Esophagus mucosa (tissue), 1 donor: Measurements from ENCODE around the gene FCGR2B. TPM values are rescaled to one million over a fixed set of nuclear protein-coding genes. Genes with fewer than 3 reads are reported as not detected.
"Not testable (repeated sequence)": the region's sequence is repeated elsewhere in the genome, so short reads cannot be mapped to it uniquely, and the experiment has no call there.

Experiments used
- ATAC-seq: fragments of 200-7000 bp; cut with Tn5 transposase; one replicate; pipeline ENCODE4 v1.9.1; 2020
- total RNA-seq: library from RNA; stranded (reverse); gene quantifications from one replicate; pipeline ENCODE4 v1.2.4, GENCODE V29; 2023
- donor health status: DM: yes; HTN: yes; CAD: no.

Gene FCGR2B
- total RNA-seq, 1 donor from 2014 or later, result 0.80 TPM

DNA sequence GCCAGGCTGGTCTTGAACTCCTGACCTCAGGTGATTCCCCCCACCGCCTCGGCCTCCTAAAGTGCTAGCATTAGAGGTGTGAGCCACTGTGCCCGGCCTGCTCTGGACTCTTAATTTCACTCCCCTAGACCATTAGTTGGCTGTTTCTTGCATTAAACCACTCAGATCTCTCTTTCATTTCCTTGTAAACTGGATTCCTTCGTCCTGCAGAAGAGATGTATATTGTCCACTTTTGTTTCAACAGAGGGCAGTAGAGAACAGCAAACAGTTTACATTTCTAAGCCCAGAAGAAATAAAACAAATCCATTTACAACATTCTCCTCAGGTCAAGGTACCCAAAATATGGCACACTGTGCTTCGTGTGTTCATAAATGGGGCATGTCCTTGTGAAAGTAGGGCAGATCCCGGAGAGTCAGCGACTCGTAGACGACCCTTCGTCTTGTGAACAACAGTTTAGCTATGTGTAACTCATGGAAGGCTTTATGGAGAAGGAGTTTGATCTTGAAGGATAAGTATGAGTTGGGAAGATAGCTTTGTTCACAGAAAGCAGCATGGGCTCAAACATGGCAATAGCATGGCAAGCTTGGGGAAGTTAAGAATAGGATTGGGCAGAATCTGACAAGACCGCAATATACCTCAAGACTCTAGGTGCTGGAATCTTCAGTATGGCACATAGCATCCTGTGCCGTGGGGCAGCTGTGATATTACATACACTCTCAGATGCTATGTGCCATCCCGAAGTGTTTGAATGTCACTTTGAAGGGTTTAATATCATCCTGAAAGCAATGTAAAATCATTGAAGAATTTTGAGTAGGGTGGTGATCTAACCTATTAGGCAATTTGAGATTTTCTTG lies 15.2 kb upstream of the FCGR2B start:
- ATAC-seq, result peak; percentile 58

DNA sequence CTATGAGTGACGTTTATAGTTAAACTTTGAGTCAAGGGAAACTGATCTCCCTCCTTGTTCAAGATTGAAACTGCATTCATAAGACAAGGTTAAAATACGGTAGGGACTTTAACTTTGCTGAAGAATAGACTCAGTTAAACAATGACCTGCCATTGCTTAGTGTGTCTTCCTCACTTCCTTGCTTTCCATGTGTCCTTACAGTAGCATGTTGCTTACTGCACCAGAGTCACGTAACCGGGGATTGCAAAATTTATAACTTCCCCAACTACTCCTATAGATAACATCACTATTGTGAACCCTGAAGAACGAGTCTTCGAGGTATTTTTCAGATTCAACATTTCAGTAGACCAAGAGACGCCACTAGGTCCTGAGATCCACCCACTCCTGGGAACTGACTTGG lies 9.4 kb upstream of the FCGR2B start:
- not testable (repeated sequence) for ATAC-seq

DNA sequence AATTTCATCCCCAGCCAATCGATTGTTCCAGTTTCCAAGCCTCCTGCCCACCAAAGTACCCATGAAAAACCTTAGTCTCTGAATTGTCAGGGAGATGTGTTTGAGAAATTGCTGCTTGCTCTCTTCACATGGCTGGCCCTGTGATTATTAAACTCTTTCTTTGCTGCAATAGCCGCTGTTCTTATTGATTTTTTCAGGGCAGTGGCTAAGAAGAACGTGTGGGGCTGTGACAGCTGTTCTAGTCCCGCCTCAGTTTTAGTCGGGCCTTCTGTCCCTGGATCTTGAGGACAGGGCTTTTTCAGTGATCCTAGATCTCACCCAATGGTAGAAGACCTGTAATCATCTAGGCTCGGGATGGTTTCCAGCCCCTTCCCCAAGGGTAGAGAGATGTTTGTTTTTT lies 9.0 kb upstream of the FCGR2B start:
- ATAC-seq, result not testable (repeated sequence)

DNA sequence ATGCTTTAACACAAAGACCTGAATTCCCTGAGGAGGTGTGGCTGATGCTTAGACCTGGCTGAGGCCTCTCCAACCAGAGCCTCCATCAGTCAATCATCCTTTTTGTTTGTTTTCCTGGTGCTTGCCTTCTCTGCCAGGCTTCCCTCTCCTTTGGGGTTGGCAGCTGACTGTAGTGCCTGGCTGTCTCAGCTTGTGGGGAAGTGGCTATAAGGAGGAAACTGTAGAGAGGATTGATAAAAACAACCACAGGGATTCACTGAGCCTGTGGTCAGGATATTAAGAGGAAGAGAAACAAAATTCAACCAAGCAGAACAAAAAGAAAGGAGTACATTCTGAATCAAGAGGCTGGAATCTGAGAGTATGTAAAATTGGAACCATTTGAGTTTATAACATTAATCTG lies 4.4 kb upstream of the FCGR2B start:
- ATAC-seq, result not testable (repeated sequence)

DNA sequence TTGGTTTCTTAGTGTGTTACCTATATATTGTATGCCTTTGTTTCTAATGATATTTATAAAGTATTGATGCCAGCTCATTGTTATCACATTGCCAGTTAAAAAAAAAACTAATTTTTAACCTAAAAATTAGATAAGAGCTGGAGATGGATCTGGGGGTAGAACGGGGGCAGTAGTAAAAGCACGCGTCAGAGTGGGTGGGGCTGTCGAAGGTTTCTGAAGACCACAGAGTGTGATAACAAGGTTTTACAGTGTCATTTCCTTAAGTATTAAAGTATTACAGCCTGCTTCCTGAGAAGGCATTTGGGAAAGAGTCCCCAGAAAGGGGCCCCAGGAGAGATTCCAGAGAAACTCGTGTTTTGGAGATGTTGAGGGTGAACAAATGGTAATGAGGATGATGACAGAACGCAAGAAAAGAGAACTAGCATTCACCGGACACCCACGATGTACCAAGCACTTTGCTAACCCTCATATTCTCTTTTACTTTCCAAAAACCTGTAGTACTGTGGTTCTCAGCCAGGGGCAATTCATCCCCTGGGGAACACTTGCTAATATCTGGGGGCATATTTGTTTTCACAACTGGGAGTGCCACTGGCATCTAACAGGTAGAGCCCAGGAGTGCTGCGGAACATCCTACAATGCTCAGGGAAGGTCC lies 1.2 kb upstream of the FCGR2B start:
- not testable (repeated sequence) for ATAC-seq

DNA sequence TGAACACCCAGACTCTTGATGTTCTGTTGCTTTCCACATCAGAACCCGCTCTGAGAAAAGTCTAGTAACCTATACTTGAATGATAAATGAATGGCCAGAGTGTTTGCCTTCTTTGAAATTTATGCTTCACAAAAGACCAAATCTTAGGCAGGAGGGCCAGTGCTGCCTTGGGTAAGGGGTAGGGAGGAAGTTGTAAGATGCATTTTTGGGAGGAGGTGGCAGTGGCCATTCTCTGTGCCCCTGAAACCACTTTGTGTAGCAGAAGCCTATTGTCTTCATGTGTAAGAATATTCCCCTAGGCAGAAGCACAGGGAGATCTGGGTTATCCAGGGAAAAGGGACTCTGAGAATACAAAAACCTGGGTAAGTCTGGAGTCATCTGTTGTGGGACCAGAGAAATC lies 626 bp downstream of the FCGR2B start:
- not testable (repeated sequence) for ATAC-seq

DNA sequence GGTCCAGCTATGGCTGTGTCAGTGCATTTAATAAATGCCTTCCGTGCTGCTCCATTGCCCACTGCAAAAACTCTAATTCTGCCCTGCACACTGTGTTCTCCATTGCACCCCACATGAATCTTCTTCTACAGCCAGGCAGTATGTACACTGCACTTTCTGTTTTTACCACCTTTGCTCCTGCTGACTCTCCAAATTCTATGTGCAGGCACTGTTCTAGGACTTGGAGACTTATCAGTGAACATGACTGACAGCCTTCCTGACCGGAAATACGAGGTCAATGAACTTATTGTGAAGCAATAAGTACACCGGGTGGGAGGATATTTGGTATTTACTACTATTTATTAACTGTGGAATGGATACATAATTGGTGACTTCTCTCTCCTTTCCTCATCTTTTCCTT lies 1.7 kb downstream of the FCGR2B start:
- ATAC-seq, result not testable (repeated sequence)

DNA sequence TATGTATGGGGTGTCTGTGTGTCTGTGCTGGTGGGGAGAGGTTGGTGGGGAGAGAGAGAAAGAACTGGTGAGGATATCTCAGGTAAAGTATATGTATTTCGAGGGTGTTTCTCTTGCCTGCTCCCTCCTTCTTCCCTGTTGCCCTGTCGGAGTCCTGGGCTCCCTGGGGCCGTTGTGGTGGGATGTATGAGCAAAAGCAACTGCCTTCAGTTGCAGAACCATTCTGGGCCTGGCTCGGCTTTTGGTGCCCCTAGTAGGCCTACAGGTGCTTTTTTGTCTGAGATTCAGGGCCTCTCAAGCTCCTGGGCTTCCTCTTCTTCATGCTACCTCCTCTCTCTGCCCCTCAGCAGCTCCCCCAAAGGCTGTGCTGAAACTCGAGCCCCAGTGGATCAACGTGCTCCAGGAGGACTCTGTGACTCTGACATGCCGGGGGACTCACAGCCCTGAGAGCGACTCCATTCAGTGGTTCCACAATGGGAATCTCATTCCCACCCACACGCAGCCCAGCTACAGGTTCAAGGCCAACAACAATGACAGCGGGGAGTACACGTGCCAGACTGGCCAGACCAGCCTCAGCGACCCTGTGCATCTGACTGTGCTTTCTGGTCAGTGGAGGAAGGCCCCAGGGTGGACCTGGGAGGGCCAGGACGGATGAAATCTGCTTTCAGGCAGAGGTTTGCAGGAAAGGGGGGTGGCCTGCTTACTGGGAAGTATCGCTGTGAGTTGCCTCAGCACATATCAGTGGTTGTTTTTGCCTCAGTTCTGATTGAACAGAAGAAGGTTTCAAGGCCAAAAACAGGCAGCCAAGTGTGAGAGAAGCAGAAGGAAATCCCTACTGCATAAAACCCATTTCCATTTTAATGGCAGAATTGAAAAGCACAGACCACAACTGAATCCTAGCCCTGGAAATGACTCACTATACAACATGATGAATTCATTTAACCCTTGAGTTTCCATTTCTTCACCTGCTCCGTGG lies 8.4 kb downstream of the FCGR2B start:
- not testable (repeated sequence) for ATAC-seq

DNA sequence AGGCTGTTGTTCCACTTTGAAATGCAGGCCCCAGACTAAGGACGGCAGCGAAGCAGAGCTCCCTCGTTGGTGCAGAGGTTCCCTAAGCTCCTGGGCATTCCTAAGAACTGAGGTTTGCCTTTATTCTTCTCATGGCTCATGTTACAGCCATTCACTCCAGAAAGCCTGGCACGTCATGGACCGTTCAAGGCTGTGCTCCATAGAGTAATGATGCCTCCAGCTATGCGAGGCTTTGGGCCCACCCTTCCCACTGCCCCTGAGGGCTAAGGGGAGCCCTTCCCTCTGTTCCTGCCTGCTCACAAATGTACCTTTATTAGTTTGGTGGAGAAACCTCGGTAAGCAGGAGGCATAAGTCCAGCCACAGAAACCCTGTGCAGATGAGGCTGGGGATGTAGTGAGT lies 10.5 kb downstream of the FCGR2B start:
- ATAC-seq, result not testable (repeated sequence)

DNA sequence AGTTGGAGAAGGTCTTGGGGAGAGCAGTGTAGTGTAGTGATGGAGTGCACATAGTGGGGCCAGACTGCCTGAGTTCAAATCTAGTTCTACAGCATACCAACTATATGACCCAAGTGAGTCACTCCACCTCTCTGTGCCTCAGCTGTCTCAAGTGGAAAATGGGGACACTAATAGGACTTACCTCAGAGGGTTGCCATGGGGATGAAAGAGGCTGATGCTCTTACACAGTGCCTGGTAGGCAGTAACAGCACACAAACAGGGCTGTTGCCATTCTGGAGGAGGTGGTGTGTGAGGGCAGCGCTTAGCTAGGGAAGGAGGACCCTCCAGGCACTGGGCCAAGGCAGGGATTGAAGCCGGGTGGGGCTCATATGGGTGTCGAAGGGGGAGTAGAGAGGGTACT lies 11.5 kb downstream of the FCGR2B start:
- ATAC-seq, result peak; percentile 17

DNA sequence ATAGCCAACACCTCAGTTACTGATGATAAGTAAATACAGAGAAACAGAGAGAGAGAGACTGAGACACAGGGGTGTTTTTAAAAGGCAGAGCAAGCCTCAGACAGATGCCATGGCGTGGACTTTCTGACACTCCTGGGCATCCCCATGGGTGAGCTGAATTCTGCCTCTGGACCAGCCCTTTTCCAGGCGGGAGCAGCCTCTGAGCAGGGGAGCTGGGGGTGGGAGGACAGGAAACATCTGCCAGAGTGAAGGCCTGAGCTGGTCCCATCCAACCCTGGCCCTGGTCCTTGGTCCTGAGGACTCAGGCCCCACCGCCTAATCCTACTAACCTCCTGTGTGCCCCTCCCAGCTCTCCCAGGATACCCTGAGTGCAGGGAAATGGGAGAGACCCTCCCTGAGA lies 12.0 kb downstream of the FCGR2B start:
- ATAC-seq, result not testable (repeated sequence)

DNA sequence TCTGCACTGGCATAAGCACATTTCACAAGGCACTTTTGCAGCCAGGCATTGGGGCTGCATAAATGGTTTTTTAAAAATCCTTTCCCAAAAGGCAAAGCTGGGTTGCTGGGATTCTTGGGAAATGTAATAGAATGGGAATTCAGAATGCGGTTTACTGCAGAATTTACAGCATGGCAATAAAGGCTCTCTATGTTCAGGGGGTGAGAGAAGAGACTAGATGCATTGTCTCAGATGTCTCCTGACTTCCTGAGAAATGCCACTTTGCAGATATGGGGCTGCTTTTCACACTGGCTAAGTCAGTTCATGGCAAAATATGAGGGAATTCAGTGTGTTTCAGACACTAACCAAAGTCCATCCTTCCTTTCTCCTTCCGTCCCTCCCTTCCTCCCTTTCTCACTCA lies 13.5 kb downstream of the FCGR2B start:
- no peak for ATAC-seq

DNA sequence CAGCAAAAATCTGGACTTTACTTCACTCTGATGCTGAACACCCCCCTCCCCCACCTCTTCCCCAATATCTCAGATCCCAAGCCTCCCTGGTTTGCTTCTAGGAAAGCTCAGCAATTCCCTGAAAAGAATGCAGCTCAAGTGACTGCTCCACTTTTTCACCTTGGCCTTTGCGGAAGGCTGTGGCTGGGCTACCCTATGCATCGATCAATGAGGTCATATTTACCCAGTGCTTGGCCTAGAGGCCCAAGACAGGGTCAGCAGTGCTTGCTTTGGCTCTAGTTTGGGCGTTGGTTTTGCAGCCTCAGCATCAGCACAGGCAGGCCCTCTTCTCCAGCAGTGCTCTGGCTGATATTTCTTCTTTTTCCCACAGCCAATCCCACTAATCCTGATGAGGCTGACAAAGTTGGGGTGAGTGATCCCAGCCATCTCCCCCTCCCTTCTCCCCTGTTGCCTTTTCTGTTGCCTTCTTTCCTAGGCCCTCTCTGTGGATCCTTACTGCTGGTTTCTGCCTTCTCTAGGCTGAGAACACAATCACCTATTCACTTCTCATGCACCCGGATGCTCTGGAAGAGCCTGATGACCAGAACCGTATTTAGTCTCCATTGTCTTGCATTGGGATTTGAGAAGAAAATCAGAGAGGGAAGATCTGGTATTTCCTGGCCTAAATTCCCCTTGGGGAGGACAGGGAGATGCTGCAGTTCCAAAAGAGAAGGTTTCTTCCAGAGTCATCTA lies 14.2 kb downstream of the FCGR2B start:
- ATAC-seq, result no peak

DNA sequence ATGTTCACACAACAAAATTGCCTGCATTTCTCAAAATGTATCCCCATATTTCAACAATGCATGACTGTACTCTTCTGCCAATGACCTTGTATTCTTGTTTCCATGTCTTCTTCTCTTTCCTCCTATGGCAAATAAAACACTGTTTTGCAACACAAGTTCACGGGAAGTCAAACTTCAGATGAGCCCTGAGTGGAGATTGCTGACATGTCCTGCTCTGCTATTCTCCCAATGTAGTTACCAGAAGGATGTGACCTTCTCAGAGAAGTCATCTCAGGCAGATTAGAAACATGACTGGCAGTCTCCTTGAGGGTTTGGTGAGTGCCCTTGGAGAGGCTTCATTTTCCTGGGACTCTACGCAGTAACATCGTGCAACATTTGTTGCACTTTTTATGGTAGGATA lies 15.6 kb downstream of the FCGR2B start:
- ATAC-seq, result no peak

DNA sequence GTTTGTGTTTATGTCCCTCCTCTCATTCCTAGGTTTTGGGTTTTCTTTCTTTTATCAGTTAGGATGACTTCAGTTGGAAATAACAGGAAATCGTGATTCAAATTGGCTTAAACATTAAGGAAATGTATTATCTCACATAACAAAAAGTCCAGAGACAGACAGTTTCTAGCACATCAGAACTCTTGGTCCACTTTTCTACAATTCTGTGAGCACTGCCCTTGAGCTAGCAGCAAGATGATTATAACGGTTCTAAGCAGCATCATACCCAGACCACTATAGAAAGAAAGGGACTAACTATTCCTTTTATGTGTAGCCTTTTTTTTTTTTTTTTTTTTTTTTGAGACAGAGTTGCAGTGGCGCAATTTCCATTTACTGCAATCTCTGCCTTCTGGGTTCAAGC lies 18.9 kb downstream of the FCGR2B start:
- ATAC-seq, result no peak

DNA sequence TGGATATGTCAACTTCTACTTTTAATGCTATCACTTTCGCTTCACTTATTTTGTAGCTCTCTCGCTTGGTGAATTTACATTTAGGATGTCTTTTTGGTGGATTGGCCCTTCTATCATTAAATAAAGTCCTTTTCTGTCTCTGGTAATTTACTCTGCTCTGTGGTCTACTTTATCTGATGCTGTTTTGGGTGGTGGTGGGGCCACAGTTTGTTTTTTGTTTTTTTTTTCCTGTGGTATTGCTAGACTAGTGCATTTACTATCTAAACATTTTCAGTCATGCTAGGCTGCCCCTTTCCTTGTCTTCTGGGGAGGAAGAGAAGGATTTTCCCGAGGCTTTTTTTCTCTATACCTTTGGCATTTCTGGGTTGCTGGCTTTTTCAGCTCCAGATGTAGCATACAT lies 26.0 kb downstream of the FCGR2B start:
- ATAC-seq, result no peak

DNA sequence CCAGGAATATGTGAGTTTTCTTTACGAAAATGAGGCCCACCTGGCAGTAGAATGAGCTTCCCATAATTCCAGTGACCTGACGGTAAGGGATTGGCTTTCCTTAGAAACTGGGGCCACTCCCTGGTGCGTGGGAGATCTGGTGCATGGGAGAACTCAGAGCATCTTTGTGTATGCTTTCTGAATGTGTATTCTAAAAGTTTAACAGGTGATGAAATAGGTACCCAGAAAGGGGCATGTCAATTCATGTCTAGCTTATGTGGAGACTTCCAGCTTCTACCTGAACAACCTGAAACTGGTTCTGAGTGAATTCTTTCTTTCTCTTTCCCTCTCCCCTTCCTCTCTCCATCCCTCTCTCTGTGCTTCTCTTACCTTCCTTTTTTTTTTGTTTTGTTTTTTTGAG lies 28.9 kb downstream of the FCGR2B start:
- ATAC-seq, result no peak

DNA sequence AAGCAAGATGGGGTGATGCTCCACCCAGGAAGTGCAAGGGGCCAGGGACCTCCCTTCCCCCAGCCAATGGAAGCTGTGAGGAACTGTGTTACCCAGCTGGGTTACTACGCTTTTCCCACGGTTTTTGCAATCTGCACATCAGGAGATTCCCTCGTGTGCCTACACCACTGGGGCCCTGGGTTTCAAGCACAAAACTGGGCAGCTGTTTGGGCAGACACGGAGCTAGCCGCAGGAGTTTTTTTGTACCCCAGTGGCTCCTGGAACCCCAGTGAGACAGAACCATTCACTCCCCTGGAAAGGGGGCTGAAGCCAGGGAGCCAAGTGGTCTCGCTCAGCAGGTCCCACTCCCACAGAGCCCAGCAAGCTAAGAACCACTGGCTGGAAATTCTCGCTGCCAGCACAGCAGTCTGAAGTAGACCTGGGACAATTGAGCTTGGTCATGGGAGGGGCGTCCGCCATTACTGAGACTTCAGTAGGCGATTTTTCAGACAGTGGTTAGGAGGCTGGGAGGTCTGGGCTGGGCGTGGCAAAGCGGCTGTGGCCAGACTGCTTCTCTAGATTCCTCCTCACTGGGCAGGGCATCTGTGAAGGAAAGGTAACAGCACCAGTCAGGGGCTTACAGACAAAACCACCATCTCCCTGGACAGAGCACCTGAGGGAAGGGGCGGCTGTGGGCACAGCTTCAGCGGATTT lies 30.2 kb downstream of the FCGR2B start:
- ATAC-seq, result not testable (repeated sequence)

DNA sequence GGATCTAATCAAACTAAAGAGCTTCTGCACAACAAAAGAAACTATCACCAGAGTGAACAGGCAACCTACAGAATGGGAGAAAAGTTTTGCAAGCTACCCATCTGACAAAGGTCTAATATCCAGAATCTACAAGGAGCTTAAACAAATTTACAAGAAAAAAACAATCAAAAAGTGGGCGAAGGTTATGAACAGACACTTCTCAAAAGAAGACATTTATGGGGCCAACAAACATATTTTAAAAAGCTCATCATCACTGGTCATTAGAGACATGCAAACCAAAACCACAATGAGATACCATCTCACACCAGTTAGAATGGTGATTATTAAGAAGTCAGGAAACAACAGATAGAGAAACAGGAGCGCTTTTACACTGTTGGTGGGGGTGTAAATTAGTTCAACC lies 35.4 kb downstream of the FCGR2B start:
- not testable (repeated sequence) for ATAC-seq

DNA sequence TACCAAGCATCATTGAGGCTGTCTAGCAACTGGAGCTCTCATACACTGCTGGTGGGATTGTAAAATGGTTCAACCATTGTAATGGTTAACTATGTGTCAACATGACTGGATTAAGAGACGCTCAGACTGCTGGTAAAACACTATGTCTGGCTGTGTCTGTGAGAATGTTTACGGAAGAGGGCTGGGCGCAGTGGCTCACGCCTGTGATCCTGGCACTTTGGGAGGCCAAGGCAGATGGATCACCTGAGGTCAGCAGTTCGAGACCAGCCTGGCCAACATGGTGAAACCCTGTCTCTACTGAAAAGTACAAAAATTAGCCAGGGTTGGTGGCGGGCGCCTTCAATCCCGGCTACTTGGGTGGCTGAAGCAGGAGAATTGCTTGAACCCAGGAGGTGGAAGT lies 39.3 kb downstream of the FCGR2B start:
- no peak for ATAC-seq

DNA sequence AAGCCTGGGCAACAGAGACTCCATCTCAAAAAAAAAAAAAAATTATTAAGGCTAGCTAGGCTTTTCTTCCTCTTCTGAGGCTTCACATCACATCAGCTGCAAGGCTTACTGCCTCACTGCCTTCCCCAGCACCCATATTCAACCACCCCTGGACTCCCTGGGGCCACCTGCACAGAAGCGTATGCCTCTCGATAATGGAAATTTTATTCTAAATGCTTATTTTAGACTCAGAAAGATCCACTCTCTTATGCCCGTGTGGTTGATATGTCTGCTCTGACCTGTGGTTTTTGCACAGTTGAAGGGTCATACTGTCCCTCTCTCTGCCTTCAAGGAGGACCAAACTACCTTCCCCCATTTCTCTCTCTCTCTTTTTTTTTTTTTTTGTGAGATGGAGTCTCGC lies 42.6 kb downstream of the FCGR2B start:
- peak; percentile 52 for ATAC-seq

DNA sequence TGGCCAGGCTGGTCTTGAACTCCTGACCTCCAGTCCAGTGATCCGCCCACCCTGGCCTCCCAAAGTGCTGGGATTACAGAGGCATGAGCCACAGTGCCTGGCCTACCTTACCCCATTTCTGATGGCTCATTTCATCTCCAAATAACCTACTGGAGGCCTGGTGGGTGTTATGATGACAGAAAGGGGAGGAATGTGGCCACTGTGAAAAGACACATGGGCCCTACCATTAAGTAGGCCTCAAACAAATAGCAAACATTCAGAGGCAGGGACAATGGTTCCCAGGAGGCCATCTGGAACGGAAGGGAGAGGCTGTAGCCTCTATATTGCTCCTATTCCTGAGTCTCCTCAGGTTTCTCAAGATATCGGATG lies 43.2 kb downstream of the FCGR2B start:
- ATAC-seq, result no peak
